HG02588 (cell line): ENCODE data around the gene RGS6.
A peak's percentile ranks its signal among the peaks of the same experiment; 100 is the strongest.

Experiments used
- ATAC-seq: cut with Tn5 transposase; IDR thresholded peaks from one replicate; pipeline ENCODE4 v1.9.1; 2021; ENCODE audit warnings: mild to moderate bottlenecking, moderate library complexity; ENCODE audit not compliant: unreplicated experiment

RGS6 gene

DNA sequence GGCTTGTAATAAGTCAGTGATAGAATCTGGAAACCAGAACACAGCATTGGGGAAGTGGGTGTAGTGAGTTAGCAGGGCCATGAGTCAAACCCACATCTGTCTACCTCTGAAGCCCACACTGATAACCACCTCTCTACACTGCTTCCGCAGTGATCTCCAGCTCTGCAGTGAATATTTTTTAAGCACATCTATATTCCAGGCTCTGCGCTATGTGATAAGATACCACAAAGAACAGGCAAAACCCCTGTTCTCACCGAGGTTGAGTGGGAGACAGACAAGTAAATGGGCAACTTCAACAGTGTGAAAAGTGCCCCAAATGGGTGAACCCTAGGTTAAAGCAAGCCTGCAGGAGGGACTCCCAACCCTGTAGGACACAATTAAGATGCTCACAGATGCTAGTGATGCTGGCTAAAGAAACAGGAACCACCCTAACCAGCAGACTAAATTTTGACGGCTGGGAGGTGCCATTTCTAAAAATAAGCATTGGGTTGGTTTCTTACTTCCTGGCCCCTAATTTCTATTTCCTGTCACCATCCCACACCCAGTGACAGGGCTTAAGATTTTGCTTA, 586.7 kb downstream of the RGS6 start:
- peak; percentile 46 for ATAC-seq

DNA sequence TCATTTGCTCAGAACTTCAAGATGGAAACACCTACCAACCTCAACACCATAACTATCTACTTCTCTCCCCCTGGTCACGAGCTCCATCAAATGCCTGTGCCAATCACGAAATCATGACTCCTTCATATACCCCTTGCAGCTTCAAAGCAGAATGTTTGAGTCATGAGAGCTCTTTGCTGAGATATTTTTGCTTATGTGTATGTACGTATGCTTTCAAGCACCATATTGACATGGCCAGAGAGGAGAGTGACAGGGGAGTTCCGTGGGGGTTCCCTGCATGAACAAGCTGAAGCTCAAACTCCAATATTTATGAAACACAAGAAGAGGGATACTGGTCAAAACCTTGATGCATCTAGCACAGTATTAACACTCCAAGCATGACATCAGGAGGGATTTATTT, 587.3 kb downstream of the RGS6 start:
- peak; percentile 18 for ATAC-seq

DNA sequence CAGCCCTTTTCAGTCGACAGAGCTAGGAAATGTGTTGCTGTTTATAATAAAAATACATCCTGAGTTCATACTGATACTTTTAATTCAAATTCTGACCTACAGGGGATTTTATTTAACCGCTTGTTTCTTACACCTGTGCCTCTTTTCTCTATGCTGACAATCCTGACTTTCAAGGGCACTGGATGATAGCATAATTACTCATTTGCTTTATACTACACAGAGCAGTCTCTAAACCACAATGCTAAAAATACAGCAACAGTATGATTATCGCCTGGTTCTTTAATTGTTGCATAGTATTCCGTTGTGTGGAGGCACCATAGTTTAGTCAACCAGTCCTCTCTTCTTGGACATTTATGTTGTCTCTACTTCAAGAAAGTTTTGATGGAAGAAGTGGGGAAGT, 588.8 kb downstream of the RGS6 start:
- no peak for ATAC-seq

DNA sequence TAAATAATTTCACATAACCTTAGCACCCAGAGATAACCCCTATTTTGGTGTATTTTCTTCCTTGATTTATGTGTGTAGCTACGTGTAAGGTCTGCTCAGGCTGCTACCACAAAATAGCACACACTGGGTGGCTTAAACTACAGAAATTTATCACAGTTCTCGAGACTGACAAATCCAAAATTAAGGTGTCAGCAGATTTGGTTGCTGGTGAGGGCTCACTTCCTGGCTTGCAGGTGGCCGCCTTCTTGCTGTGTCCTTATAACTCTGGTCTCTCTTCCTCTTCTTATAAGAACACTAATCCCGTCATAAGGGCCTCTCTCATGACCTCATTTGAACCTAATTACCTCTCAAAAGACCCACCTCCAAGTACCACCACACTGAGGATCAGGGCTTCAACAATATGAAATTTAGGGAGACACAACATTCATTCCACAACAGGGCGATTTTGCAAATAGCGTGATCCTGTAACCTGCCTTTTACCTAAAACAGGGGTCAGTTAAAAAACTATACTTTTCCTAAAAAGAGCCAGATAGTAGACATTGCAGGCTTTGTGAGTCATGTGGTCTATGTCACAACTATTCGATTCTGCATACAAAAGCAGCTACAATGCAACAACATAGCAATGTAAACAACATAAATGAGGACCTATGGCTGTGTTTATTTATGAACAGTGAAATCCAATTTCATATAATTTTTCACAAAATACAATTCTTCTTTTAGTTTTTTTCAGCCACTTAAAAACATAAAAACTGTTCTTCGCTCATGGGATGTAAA, 589.9 kb downstream of the RGS6 start:
- ATAC-seq = no peak

DNA sequence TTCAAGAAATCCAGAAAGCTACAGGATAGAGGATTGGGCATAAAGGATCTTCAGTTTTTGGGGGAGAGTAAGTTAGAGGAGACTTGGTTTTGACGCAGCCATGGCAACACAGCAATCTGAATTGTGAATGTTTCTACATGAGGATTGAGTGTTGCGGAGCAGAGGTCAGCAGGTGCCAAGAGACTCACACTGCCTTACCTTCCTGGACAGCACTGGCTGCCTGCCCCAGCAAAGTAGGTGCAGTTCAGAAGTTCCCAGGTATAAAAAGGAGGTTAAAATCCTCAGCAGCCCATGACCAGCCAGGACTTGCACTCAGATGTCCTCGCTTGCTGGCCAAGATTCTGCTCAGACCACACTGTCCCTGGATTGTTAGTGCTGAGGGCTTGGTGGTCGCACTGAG, 590.6 kb downstream of the RGS6 start:
- no peak for ATAC-seq

DNA sequence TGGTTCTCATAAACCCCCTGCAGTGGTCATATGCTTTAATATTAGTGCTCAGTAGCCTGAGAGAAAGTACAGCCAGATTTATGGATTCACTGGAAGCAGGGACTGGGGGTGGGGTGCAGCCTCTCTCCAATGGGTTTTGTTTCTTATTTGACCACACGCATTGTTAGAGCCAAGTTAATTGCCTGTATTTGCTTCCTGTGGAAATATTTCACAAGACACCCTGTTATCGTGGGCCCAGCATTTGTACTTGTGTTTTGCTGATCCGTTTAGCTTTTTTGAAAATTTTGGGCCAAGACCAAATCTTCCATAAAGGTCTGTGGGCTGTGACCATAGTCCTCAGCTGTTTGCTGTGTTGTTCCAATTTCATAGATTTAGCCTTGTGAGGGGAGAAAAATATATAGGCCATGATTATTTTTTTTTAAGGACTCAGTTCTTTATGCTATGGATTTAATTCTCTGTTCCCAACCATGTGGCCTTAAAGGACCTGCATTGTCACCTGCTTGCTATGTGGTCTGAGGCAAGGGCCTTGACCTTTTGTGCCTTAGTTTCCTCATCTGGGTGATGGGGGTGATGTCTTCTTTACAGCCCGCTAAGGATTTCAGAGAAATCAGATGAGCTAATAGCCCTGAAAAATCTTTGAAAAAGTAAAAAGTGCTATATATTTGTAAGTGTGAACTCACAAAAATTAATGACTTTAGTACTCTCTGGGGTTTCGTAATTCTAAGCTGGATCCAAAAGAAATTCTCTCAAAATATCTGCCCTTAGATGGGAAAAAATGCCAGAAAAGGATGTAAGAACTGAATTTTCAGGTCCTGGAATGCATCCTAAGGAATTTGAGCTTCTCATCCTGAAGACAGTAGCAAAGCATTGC, 591.4 kb downstream of the RGS6 start:
- no peak for ATAC-seq

DNA sequence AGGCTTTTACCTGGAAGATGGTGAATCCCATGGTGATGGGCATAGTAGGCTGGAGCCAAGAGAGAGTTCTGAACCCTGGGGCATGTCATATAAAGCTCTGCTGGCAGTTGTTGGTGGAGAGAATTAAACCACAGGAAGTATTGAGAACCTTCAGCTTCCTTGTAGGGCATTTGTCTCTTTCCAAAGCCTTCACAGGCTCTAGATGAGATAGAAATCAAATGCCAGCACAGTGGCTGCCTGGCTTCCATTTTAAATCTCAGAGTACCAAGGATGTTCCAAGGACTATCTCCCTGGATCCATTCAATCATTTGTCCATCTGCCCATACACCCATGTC, 592.0 kb downstream of the RGS6 start:
- no peak for ATAC-seq

DNA sequence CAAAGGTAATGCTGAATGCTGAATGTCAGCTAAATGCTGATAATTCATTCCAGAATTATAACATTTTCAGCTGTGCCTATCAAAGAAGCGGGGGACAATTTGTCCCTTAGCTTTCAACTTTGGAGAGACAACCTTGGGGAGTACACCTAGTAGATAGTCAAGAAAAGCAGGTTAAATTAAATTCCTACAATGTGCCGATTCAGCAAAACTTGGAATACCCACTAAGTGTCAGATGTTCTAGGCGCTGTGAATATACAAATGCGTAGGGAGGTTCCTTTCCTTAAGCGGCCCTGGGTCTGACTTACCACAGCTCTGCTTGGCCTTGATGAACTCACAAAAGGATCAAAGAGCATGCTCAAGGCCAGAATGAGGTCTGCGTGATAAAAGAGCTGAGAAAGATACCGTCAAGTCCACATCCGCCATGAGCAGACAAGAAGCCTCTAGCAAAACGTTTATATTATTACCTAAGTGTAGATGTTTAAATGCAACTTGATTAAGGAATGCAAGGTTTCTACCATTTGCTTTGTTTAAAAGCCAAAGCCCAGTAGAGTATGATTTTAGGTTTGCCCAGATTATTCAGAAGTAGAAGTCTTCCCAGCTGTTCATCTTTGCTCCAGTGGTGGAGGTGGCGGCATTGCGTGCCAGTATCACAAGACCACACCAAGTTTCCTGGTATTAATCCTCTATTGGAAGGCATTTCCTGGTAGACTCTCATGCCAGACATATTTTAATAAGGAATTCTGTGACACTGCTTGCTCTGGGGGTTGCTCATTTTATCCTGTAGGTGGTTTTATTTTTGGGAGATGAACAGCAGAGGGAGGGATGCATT, 593.1 kb downstream of the RGS6 start:
- ATAC-seq = no peak

DNA sequence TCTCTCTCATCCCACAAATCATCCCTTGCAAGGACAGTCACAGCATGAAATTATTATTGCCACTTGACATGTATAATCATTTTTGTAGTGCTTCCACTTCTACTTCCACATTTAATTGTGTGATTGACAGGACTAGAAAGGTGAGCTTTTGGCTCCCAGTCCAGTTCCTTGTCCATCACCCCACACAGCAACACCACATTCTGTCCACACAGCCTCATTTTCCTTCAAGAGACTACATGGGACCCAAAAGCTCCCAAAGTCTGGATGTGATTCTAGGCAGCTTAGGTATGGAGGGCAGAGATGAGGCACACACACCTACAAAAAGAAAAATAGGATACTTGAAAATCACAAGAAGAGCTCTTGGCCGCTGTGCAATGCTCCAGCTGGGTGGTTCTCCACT, 595.4 kb downstream of the RGS6 start:
- ATAC-seq = no peak

DNA sequence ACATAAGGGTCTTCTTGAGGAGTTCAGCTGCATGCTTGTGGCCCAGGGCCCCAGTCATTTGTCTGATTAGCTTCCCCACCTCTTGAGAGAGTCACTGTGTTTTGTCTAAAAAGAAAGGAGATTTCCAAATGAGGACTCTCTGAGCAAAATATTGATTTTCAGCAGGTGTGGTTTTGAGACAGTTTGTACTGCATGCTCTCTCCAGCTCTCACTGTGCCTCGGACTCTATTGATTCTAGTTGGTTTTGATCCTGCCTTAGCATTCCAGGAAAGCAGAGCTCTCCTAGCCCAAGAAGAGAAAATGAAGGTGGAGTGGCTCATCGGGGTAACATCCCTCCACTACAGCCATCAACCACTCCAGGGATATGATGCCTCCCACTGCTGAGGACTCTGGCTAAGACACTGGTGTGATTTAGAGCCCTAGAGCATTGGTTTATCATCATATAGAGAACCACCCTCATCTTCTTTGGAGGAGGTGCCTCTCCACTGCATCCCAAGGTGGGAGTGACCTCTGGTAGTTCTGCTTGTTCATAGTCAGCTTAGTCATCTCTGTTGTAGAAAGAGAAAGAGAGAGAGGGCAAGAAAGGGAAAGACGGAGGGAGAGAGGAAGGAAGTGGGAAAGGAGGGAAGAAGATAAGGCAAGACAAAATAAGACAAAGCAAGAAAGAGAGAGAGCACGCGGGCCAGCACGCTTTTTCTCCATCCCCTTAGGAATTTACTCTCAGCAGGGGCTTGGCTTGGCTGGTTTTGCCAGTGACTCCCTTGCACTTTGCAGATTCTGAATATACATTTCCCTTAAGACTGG, 596.0 kb downstream of the RGS6 start:
- no peak for ATAC-seq

DNA sequence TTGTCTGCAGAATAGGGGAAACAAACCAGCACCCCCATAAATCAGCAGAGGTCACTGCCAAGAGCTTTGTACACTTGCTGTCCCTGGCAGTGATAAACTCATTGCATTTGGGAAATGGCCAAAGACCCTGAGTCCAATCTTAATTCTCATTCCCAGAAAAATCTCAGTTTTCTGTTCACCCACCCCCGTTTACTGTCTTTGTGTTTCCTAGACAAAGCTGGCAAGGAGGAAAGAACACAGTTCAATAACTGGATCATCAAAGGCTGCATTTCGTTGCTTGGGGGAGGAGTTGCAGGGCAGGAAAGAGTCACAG, 596.6 kb downstream of the RGS6 start:
- no peak for ATAC-seq

DNA sequence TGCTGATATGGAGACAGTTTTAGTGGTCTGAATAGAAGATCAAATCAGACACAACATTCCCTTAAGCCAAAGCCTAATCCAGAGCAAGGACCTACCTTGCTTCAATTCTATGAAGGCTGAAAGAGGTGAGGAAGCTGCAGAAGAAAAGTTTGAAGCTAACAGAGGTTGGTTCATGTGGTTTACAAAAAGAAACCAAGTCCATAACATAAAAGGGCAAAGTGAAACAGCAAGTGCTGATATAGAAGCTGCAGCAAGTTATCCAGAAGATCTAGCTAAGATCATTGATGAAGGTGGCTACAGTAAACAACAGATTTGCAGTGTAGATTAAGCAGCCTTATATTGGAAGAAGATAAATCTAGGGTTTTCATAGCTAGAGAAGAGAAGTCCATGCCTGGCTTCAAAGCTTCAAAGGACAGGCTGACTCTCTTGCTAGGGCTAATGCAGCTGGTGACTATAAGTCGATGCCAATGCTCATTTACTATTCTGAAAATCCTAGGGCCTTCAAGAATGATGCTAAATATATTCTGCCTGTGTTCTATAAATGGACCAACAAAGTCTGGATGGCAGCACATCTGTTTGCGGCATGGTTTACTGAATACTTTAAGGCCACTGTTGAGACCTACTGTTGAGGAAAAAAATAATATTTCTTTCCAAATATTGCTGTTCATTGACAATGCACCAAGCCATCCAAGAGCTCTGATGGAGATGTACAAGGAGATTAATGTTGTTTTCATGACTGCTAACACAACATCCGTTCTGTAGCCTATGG, 600.6 kb downstream of the RGS6 start:
- ATAC-seq = no peak

DNA sequence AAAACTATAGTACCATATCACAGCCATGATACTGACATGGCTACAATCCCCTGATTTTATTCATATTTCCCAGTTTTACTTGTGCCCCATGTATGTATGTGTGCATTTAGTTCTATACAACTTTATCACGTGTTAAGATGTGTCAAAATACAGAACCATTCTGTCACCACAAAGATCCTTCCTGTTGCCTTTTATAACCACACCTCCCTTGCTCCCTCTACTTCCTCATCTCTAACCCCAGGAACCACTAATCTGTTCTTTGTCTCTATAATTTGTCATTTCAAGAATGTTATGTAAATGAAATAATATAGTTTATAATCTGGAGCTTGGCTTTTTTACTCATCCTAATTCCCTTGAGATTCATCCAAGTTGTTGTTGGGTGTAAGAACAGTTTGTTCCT, 603.3 kb downstream of the RGS6 start:
- no peak for ATAC-seq

DNA sequence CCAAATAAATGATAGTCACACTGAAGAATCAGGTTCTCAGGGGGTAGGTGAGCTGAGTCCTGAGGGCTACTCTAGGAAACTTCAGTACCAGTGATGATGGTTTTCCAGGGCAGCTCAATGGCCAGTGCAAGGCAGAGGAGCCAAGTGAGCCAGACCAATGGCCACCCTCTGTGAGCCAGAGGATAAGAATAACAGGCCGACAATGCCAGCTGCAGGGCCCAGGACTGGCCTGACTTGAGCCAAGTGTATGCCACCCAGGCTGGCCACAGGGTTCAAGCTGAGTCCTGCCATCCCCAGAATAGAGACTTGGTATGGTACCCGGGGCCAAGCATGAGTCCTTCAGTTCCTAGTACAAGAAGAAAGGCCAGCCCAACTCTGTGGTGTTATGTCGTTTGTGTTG, 606.2 kb downstream of the RGS6 start:
- no peak for ATAC-seq

DNA sequence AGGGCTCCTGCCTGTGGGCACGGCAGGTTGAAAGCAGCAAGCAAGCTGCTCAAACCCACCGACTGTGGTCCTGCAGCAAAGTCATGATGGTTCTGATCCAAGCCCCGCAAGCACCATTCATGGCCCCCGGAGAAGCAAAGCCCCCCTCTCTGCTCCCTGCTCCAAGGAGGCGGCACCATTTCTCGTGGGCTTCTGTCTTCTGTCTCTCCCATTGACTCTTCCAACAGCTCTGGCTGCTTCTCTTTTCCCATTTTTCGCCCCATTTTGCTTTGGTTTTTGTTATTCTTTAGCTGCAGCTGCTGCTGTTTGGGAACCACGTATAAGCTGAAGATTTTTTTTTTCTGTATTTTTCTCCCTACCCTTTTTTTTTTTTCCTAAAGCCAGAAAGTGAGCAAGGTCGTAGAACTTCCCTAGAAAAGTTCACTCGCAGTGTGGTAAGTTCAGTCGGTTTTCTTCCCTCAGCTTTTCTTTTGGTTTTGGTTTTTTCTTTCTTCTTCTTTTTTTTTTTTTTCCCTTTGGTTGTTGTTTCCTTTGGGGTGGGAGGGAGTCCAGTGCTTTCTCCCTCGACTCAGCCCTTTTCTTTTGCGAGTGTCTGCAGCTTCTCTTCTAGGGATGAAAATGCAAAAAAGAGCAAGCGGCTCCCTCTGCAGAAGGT, 607.6 kb downstream of the RGS6 start:
- no peak for ATAC-seq

DNA sequence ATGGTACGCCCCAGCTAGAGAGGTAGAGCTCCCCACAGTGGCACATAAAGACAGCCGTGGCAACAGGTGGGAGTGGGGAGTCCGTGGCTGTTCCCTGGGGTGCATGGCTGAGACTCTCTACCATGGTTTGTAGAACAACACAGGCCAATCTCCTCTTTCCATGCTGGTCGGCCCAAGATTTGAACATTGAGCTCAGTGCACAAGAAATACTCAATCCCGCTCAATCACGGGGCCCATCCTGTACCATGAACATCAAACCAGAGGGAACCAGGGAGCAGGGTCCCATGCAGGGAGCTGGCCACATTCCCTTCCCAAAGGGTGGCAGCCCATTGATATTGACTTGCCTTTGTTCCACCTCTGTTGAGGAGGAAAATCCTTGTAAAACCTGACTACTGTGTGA, 608.6 kb downstream of the RGS6 start:
- ATAC-seq = no peak

DNA sequence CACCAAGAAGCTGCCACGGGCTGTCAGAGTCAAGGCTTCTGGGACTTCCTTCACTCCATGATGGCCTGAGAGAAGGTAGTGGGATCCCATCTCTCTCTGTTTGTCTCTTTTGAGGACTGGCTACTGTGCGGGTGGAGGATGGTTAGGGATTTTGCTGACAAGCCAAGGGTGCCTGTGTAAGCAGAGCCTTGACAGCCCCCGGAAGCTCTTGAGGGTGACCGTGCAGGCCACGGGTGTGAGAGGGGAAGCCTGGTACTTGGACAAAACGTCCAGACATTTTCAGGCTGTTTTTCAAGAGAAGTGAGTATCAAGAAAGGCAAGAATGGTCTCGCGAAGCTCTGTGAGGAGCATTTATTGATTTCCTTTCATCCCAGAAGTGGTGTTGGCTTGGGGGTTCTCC, 609.3 kb downstream of the RGS6 start:
- ATAC-seq = no peak

DNA sequence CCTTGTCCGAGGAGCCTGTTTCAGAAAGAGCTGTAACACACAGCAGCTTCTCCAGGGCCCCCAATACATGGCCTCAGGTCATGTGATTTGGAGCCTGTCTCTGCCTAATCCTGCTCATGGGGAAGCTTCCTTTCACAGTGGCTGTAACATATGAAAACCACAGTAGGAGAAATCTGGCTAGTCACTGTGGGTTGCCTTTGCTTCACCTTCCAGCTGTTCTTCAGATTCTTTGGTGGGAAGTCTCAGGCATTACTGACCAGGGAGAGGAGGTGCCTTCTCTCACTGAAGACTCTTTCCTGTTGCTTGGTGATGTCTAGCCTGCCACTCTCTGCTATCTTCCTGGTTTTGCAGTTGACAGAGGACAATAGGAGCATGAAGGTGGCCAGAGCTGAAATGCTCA, 611.1 kb downstream of the RGS6 start:
- no peak for ATAC-seq

DNA sequence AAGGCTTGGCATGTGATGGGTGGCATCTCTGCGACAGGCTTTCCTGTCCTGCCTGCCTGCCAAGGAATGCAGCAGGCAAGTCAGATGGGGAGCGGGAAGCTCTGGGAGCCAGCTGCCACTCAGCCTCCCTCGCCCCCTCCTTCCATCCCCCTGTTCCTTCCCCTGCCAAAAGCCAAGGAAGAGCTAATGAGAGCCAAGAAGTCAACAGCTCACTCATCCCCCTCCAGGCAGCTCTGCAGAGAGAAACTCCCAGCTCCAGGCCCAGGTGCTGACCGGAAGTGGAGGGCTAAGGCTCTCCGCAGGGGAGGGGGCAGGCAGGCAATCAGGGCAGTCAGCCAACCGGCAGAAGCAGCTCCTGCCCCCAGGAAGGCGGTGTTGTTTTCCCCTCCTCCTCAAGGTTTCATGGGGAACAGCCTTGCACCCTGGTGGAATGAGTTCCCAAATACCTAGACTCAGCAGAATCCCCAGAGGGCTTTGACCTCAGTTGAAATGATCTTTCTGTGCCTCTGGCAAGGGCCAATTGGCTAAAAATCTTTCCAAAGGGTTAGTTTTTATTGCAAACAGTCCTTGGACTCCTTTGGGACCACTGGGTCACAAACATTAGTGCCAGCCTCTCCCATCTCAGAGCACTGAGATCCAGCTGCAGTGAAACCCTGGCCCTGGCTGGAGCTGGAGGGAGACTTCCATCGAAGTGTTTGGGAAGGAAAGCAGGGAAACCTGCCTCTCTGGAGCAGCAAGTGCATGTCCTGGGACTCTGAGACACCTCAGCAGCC, 612.6 kb downstream of the RGS6 start:
- ATAC-seq = no peak
